Uterus (tissue), 2 donors: Measurements from ENCODE around the gene PLXDC2.

Experiments
- POLR2A ChIP-seq, 2 donors: fragments of 450-650 bp; IDR thresholded peaks; one replicate each; pipeline ENCODE4 v1.6.1; 2016; ENCODE audit warnings: antibody characterized with exemption in 2 of 2, mild to moderate bottlenecking in 1 of 2, moderate library complexity in 1 of 2
- TF ChIP-seq, protein P1 (sequence below), 4 experiments: fragments of 200-600 bp in 2 of 4; fragments of 450-650 bp in 2 of 4; sonication (generic) in 2 of 4; IDR thresholded peaks; one replicate each; pipeline ENCODE4 v1.5.1; 2016 to 2019; ENCODE audit warnings: antibody characterized with exemption in 4 of 4, mild to moderate bottlenecking in 2 of 4, moderate library complexity in 1 of 4

DNA sequence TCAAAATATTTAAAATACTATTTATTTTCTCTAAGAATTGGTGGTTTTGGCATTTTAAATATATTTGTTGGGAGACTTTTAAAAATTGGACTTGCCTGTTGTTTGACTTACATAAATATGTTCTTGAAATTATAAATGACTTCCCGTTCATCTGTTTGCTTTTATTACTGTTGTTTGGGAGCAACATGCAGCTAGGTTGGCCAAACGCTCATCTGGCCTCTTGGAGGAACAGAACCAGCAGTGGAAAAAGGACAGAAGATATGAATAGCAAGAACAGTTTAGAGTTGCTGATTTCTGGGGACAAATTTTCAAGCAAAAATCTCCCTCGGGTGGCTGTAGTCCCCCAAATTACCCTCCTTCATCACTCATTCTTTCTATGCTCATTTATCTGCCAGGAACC is 41.6 kb downstream of the PLXDC2 start:
- TF ChIP-seq, protein P1, sequence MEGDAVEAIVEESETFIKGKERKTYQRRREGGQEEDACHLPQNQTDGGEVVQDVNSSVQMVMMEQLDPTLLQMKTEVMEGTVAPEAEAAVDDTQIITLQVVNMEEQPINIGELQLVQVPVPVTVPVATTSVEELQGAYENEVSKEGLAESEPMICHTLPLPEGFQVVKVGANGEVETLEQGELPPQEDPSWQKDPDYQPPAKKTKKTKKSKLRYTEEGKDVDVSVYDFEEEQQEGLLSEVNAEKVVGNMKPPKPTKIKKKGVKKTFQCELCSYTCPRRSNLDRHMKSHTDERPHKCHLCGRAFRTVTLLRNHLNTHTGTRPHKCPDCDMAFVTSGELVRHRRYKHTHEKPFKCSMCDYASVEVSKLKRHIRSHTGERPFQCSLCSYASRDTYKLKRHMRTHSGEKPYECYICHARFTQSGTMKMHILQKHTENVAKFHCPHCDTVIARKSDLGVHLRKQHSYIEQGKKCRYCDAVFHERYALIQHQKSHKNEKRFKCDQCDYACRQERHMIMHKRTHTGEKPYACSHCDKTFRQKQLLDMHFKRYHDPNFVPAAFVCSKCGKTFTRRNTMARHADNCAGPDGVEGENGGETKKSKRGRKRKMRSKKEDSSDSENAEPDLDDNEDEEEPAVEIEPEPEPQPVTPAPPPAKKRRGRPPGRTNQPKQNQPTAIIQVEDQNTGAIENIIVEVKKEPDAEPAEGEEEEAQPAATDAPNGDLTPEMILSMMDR (IDR thresholded peaks at IDR 0.05): no peak
- no peak for TF ChIP-seq POLR2A (IDR thresholded peaks at IDR 0.05)
